K562 (cell line): ENCODE results near the gene SLIT2. TPM values are rescaled to one million over a fixed set of nuclear protein-coding genes. Genes with fewer than 3 reads are reported as not detected.

Source experiments
- ATAC-seq: fragments of 200-7000 bp; cut with Tn5 transposase; 3 replicates; pipeline ENCODE4 v1.9.1; 2020; ENCODE audit warnings: moderate library complexity
- BruUV-seq: library from RNA; stranded (reverse); fragments of 400-500 nt; replicated peaks from 2 replicates; lab custom pipeline; 2021; lab: Mats Ljungman, UMichigan
- CTCF ChIA-PET: fragments of 300-600 bp; formaldehyde crosslinking; extraction: SDS; loops from one replicate; lab custom pipeline; 2021; ENCODE audit warnings: low intra/inter-chr PET ratio; lab: Yijun Ruan, JAX
- POLR2A ChIA-PET: fragments of 300-600, 350-650 bp; sonication (Branson Sonifier 250); formaldehyde crosslinking; extraction: SDS; loops from one replicate; lab custom pipeline; 2021; ENCODE audit warnings: antibody characterized with exemption, inconsistent platforms; lab: Yijun Ruan, JAX
- DNase-seq, 4 experiments: peaks; one replicate each; pipeline versions ENCODE4 v3.0.0 to v3.0.0-alpha.2; 2011 to 2018; ENCODE audit warnings: low spot score in 3 of 4, mixed read lengths in 3 of 4; ENCODE audit errors: extremely low read depth in 1 of 4
- FAIRE-seq: peaks from 2 replicates; lab custom pipeline; 2011; peaks lifted over from hg19 to GRCh38; lab: Jason Lieb, UNC
- H2AFZ ChIP-seq: 2 replicates; pipeline ENCODE4 v1.6.0; 2011; ENCODE audit warnings: low read depth, low read length, control low read depth, inconsistent platforms
- H3K27ac ChIP-seq: fragments of 200-600 bp; 3 replicates; pipeline ENCODE4 v1.8.0; 2011; ENCODE audit warnings: low read depth, mild to moderate bottlenecking, control low read depth, inconsistent platforms, low read length, moderate library complexity, mixed read lengths; ENCODE audit errors: extremely low read depth
- H3K27me3 ChIP-seq, 2 experiments: fragments of 300-600 bp in 1 of 2; 2 replicates in 1 of 2; 3 replicates in 1 of 2; pipeline versions ENCODE4 v1.6.0 to v1.8.0; 2011; ENCODE audit warnings: inconsistent platforms in 2 of 2, low read length in 2 of 2, mild to moderate bottlenecking in 1 of 2, mixed read lengths in 1 of 2, moderate library complexity in 1 of 2; ENCODE audit not compliant: control insufficient read depth in 2 of 2, insufficient read depth in 2 of 2
- H3K36me3 ChIP-seq: fragments of 300-600 bp; 3 replicates; pipeline ENCODE4 v1.8.0; 2011; ENCODE audit warnings: mild to moderate bottlenecking, low read length, inconsistent platforms; ENCODE audit not compliant: control insufficient read depth, insufficient read depth
- H3K4me1 ChIP-seq, 2 experiments: fragments of 200-600 bp in 1 of 2; replicated peaks in 1 of 2; 2 replicates in 1 of 2; 3 replicates in 1 of 2; pipeline versions ENCODE4 v1.5.1 to v1.8.0; 2011; ENCODE audit warnings: inconsistent platforms in 2 of 2, low read length in 2 of 2, mild to moderate bottlenecking in 1 of 2, mixed read lengths in 1 of 2, moderate library complexity in 1 of 2; ENCODE audit not compliant: control insufficient read depth in 2 of 2, insufficient read depth in 2 of 2
- H3K4me2 ChIP-seq: 2 replicates; pipeline ENCODE4 v1.6.1; 2011; ENCODE audit warnings: low read length, control low read depth, inconsistent platforms, mixed read lengths; ENCODE audit not compliant: insufficient read depth
- H3K4me3 ChIP-seq: fragments of 200-600 bp; sonication (generic), shearing (Covaris generic); 2 replicates; pipeline ENCODE4 v1.5.1; 2016; ENCODE audit warnings: control low read depth, inconsistent platforms
- H3K79me2 ChIP-seq: fragments of 200-600 bp; 3 replicates; pipeline ENCODE4 v1.8.0; 2011; ENCODE audit warnings: low read length, inconsistent platforms; ENCODE audit not compliant: control insufficient read depth, insufficient read depth
- H3K9ac ChIP-seq, 2 experiments: 2 replicates each; pipeline versions ENCODE4 v1.6.0 to v1.6.1; 2011; ENCODE audit warnings: low read depth in 2 of 2, low read length in 2 of 2, control low read depth in 1 of 2, inconsistent platforms in 1 of 2, mild to moderate bottlenecking in 1 of 2, mixed read lengths in 1 of 2; ENCODE audit not compliant: insufficient read depth in 1 of 2
- H3K9me1 ChIP-seq: one replicate; pipeline ENCODE4 v1.6.0; 2011; ENCODE audit warnings: inconsistent platforms, mild to moderate bottlenecking, low read length, moderate library complexity; ENCODE audit not compliant: control insufficient read depth, insufficient read depth
- H3K9me3 ChIP-seq: replicated peaks from 2 replicates; pipeline ENCODE4 v1.5.1; 2011; ENCODE audit warnings: low read depth, low read length, inconsistent platforms; ENCODE audit not compliant: control insufficient read depth, insufficient read depth
- H4K20me1 ChIP-seq: replicated peaks from 2 replicates; pipeline ENCODE4 v1.6.1; 2011; ENCODE audit warnings: low read length, inconsistent platforms, mixed read lengths; ENCODE audit not compliant: control insufficient read depth, insufficient read depth
- BRCA1 ChIP-seq, 2 experiments: fragments of 450-650 bp in 1 of 2; sonication (generic) in 1 of 2; formaldehyde crosslinking in 1 of 2; IDR thresholded peaks; 2 replicates each; pipeline versions ENCODE4 v1.5.0 to v1.6.1; 2017 to 2020; ENCODE audit warnings: mild to moderate bottlenecking in 1 of 2, missing genetic modification reagents in 1 of 2
- CHD4 ChIP-seq: fragments of 200-600 bp; sonication (generic); IDR thresholded peaks from 3 replicates; pipeline ENCODE4 v1.6.1; 2012; ENCODE audit warnings: low read depth, mild to moderate bottlenecking, mixed read lengths, low read length, inconsistent platforms; ENCODE audit not compliant: insufficient read depth, insufficient replicate concordance, poor library complexity, severe bottlenecking
- COPS2 ChIP-seq: fragments of 450-650 bp; conservative IDR thresholded peaks from 2 replicates; pipeline ENCODE4 v1.6.1; 2016; ENCODE audit warnings: mild to moderate bottlenecking, moderate library complexity
- E2F1 ChIP-seq: sonication (generic); formaldehyde crosslinking; IDR thresholded peaks from 2 replicates; pipeline ENCODE4 v1.8.1; 2023; ENCODE audit warnings: mild to moderate bottlenecking, missing genetic modification reagents, moderate library complexity
- GATAD2A ChIP-seq: fragments of 450-650 bp; IDR thresholded peaks from 2 replicates; pipeline ENCODE4 v1.6.1; 2017
- NCOA4 ChIP-seq: fragments of 450-650 bp; IDR thresholded peaks from 2 replicates; pipeline ENCODE4 v1.6.1; 2018; ENCODE audit warnings: mild to moderate bottlenecking; ENCODE audit not compliant: partially characterized antibody
- in situ Hi-C: fragments of 300-500 bp; cut with MboI; formaldehyde crosslinking; loops from 4 replicates; pipeline ENCODE4 v1.15.0; 2018; ENCODE audit warnings: inconsistent platforms, mixed read lengths
- intact Hi-C: fragments of 100-400 bp; cut with micrococcal nuclease; formaldehyde crosslinking; loops from 2 replicates; pipeline ENCODE4 v1.14.2; 2022
- polyA plus RNA-seq, 8 experiments: library from polyadenylated mRNA; depleted of rRNA in 4 of 8; stranded (reverse) in 5 of 8; unstranded in 3 of 8; fragments of >200 nt; fragmentation: Nextera tagmentation in 2 of 8; fragmentation: Illumina TruSeq in 1 of 8; extraction: Ambion mirVana in 2 of 8; extraction: Trizol in 1 of 8; gene quantifications; 2 replicates each; pipeline versions ENCODE4 v1.2.1 to v1.2.3, GENCODE V29; 2011 to 2014; ENCODE audit warnings: inconsistent platforms in 1 of 8, missing spikeins in 1 of 8
- total RNA-seq, 7 experiments: library from RNA; depleted of rRNA in 6 of 7; stranded (reverse); fragments of >200 nt in 6 of 7; fragmentation: Illumina TruSeq in 2 of 7; extraction: Trizol in 2 of 7; gene quantifications; 2 replicates each; pipeline versions ENCODE4 v1.2.1 to v1.2.3, GENCODE V29; 2011 to 2021; ENCODE audit warnings: low replicate concordance in 1 of 7
- TF ChIP-seq, protein P1 (sequence below): sonication (generic); formaldehyde crosslinking; IDR thresholded peaks from 2 replicates; pipeline ENCODE4 v1.8.0; 2022; ENCODE audit warnings: mild to moderate bottlenecking, low read depth, missing genetic modification reagents

SLIT2 gene
- total and polyA plus RNA-seq, 9 of the 15 experiments (the other 6 are each of a cell fraction or from before 2014, with no cell fraction given) = 1.8 to 8.1 (median 4.1) TPM

DNA sequence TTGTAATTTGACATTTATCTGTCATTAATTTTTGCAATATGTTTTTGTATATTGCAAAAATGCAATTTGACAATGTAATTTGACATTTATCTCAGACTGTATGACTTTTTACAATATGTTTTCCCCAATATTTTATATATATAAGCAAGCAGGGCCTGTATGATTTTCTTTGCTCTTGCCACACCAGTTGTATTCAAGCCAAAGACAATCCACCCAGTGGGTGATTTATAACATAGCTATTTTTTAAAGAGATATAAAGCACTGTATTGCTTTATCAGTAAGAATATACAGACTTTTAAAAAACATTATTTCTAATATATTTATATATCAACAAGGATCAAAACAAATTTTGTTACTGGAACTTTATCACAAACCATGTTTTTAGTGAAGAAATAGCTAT is 47.3 kb downstream of the SLIT2 start:
- Histone ChIP-seq H3K27me3 (no peaks in the 10 kb centered on the region), H3K36me3 (no peaks in the 10 kb centered on the region), H3K4me3 (no peak overlapping the region), H2AFZ (no peak overlapping the region), H3K27ac (no peak overlapping the region), H4K20me1 (no peaks in the 10 kb centered on the region), H3K9me3 (no peaks in the 10 kb centered on the region), H3K4me1 (no peaks in the 10 kb centered on the region), H3K9ac (no peak overlapping the region), H3K9me1 (no peaks in the 10 kb centered on the region), H3K79me2 (no peaks in the 10 kb centered on the region), H3K4me2 (no peak overlapping the region)
- ChIA-PET POLR2A (no interaction called here), CTCF (interaction anchor here (0.8 kb wide), 1 partner anchor 386 kb away, joined by 5 read pairs; no protein-coding TSS in a partner anchor)
- intact Hi-C loops (loop anchor here (10.0 kb wide), 2 partner anchors 386 to 1466 kb away; no protein-coding TSS in a partner anchor), in situ Hi-C loops (no loop called here)
- no peak for DNase-seq
- TF ChIP-seq BRCA1 (IDR thresholded peaks at IDR 0.05) (no peak), BRCA1 (CRISPR knock-in tag; IDR thresholded peaks at IDR 0.05) (no peak), CHD4 (no peak), NCOA4 (no peak), GATAD2A (no peak), E2F1 (CRISPR knock-in tag) (no peak), COPS2 (no peak)
- TF ChIP-seq, protein P1, sequence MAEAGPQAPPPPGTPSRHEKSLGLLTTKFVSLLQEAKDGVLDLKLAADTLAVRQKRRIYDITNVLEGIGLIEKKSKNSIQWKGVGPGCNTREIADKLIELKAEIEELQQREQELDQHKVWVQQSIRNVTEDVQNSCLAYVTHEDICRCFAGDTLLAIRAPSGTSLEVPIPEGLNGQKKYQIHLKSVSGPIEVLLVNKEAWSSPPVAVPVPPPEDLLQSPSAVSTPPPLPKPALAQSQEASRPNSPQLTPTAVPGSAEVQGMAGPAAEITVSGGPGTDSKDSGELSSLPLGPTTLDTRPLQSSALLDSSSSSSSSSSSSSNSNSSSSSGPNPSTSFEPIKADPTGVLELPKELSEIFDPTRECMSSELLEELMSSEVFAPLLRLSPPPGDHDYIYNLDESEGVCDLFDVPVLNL (CRISPR knock-in tag) = no peak
- BruUV-seq = no TSS peak
- FAIRE-seq = no peak
- ATAC-seq = no peak
